NCI-H1105 treated with DMSO at 0.1 percent for 48 hours (cell line): ENCODE data around the gene KLHL29.

Experiments used
- DNase-seq: peaks from one replicate; lab custom pipeline; 2025; lab: John Stamatoyannopoulos, UW

Gene KLHL29

DNA sequence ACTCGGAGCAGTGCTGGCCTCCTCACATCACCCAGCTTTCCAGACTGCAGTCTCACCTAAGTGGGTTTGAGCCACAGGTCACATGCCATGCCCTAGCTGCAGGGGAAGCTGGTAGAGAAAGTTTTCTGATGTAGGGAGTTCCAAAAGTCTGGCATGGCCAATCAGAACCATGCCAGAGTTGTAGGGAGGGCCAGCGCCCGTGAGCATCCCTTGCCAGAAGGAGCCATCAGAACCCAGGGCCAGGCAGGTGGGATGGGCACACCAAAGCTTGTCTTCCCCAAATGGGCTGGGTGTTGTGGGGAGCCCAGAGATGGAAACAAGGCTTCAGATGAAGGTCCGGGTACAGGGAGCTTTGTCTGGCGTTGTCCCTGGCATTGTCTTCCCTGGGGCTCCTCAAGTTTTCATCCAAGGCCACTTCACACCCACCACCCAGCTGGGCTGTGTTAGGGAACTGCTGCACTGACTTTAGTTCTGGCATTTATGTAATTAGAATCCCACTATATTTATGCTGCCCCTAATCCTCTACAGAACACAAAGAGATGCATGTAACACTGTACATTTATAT is 247.9 kb downstream of the KLHL29 start:
- no peak for DNase-seq

GRCh38 chr2:23633966-23634365 is 249.0 kb downstream of the KLHL29 start:
- no peak for DNase-seq

GRCh38 chr2:23635442-23636340 is 250.7 kb downstream of the KLHL29 start:
- DNase-seq = no peak

- no peak for DNase-seq
Observed at GRCh38 chr2:23636426-23636825, 251.4 kb downstream of the KLHL29 start.

DNA sequence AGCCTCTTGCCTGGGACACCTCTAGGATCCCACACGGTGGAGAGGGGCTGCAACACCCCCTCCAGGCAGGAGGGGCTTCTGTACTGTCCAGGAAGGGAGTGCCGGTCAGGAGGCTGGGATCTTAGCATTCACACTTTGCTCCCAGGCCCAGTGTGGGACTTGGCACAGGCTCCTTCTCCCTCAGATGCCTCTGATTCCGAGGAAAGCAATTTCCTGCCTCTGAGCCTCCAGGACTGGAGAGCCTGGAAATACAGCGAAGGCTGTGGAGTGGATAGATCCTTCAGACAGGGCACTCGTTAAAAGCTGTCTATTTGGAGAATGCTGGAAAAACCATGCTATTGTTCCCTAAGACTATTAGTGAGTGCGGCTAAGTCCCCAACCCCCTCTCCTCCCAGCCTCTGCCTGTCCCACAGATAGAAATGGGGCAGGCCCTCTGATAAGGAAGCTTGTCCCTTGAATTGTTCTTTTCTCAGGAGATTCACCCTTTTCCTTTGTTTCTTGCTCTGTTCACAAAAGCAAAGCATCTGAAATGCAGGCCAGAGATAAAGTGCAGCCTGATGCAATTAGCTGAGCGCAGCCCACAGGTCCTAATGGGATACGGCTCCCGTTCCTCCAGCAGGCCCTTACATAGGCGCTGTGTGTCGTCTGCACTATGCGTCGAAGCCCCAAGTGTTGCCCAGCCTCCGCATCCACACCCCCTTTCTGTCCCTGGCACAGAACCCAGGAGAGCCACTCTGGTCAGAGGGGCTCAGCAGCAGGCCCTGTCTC is 252.2 kb downstream of the KLHL29 start:
- DNase-seq = no peak

DNA sequence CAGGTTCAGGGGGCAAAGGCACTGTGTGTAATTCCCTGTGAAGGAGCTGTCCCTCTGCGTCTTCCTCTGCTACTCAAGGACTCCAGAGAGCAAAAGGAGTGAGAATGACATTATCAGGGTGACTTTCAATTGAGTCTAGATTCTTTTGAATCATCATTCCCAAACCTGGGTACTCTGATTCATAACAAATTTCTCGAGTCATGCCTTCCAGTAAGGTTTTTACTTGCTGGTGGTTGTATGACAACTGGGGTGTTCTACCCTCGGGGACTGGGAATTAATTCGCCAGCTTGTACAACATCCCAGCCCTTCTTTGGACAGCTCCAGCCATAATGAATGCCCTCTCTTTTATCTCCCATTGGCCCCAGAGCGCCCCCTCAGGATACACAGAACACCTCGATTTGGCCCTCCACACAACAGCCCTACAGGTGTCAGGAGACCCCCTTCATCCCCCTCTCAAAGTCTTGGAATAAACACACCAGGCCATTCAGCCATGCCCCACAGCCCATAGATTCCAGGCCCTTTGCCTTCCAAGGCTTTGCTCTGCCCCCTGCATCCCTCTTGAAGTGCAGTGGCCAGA is 254.5 kb downstream of the KLHL29 start:
- DNase-seq = no peak

- DNase-seq = no peak
Observed at GRCh38 chr2:23640711-23641110, 255.7 kb downstream of the KLHL29 start.

- DNase-seq = no peak
Observed at GRCh38 chr2:23642516-23642915, 257.5 kb downstream of the KLHL29 start.

- DNase-seq = no peak
Observed at GRCh38 chr2:23645230-23645808, 260.3 kb downstream of the KLHL29 start.

- no peak for DNase-seq
Observed at GRCh38 chr2:23647563-23647962, 262.6 kb downstream of the KLHL29 start.

DNA sequence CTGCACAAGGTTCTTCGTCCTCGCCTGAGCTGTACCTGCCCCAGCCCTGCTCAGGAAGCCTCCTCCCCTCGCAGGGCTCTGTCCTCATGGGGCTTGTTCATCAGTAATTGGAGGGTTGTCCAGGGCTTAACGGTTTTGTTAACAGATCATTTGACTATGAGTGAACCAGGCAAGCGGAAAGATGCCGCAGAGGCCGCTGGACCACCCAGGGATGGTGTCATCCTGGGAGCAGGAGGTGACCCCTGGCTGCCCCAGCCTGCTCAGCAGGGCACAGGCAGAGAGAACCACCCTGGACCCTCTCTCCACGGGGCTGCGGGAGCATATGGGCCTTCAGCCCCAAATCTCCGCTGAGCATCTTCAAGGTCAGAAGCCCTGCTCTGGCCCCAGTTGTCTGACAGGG is 264.3 kb downstream of the KLHL29 start:
- no peak for DNase-seq

- no peak for DNase-seq
Observed at GRCh38 chr2:23649819-23650218, 264.8 kb downstream of the KLHL29 start.

DNA sequence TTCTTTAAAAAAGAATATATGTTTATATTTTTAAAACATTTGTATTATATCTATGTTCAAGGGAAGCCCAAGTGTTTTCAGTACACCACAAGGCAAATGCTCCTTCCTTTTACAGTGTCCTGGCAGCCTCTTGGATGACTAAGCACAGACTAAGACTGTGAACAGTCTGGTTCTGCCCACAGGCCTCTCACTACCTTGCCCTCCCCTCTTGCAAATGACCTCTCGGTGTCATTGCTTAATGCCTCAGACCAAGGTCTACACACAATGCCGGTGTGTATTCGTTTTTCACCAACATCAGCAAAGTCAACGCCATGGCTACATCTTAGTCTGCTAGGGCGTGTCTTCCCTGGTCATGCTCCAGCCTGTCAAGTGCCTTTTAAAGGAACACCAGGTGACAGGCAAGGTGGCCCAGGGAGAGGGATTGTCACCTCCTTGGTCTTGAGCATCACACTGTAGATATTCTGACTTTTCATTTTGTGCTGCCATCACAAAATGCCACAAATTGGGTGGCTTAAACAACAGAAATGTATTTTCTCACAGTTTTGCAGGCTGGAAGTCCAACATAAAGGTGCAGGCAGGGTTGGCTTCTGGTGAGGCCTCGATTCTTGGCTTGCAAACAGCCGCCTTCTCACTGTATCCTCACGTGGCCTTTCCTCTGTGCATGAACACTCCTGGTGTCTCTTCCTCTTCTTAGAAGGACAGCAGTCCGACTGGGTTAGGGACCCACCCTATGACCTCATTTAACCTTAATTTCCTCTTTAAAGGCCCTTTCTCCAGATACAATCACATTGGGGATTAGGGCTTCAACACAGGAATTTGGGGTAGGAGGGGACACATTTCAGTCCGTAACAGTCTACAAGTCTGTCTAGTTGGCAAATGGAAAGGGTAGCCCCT is 266.5 kb downstream of the KLHL29 start:
- no peak for DNase-seq

GRCh38 chr2:23653326-23653725 is 268.3 kb downstream of the KLHL29 start:
- DNase-seq = no peak

DNA sequence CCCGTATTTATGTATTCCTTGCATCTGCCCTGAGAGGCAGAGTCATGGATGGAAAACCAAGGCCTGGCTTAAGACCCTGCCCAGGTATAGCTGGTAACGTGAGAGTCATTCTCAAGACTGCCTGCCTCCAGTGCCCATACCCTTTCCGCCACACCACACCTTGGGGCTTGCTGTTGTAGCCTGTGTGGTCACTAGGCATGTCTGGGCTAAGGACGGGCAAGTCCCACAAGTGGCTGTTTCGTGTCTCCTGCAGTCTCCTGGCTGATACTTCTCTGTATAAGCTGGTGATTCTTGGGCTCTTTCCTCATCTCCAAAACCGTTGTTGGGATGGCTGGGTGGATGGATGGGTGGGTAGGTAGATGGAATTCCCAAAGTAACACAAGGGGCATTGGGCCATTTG is 269.8 kb downstream of the KLHL29 start:
- DNase-seq = no peak

DNA sequence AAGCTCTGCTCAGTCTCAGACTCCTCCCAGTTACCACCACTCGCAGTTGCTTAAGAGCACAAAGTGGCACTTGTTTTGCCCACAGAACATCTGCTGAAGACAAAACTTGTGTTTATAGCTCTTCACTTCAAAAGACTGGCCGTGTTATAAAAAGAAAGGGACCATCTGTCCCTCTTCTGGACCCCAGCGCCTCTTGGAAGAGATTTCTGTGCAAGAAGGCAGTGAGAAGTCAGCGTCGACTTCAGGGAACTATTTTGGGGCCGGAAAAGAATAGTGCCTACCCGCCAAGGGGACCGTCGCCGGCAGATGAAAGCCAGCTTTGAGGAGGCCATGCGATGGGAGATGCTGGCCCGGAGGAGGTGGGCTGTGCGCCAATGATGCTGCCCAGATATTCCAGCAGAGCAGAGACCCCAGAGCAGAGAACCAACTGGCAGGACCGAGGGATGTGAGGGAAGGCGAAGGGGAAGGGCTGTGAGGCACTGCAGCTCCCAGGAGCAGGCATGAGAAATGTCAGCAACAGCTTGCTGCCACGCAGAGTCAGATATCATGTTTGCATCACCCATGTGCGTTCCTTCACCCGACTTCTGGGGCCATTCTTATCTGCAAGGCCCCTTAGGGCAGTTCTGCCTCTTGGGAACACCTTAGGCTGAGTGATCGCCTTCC is 271.1 kb downstream of the KLHL29 start:
- DNase-seq = no peak

DNA sequence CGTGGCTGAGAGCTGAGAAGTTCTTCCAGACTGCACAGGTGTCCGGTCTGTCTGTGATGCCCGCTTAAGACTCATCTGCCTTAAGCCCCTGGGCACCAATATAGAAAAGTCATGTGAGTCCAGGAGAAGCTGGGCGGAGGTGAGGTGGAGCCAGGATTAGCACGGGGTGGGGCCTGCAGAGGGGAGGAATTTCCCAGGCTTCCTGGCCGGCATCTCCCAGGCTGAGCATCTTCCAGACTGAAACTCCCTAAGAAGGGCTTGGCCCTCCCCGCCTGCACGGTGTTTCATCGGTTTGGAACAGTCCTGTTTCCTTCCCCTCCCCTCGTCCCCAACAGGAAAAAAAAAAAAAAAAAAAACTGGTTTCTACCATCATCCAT is 271.6 kb downstream of the KLHL29 start:
- DNase-seq = no peak

DNA sequence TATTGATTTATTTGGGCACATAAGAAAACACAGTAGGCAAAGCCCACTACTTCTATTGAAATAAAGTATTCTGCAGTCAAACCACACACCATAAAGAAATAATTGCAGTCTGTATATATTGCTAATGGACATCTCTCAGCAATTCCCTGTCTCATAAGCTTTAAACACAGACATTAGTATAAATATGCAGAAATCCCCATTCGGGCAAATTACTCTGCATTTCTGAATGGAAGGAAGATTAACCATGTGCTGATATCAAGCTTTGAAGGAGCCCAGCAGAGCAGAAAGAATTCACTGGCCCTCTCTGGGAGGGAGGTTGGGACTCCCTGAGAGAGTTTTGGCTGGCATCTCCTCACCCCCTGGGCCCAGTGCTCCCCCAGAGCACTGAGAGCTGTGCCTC is 272.4 kb downstream of the KLHL29 start:
- DNase-seq = no peak

GRCh38 chr2:23657934-23658333 is 273.0 kb downstream of the KLHL29 start:
- DNase-seq = no peak

GRCh38 chr2:23658466-23658942 is 273.5 kb downstream of the KLHL29 start:
- no peak for DNase-seq

DNA sequence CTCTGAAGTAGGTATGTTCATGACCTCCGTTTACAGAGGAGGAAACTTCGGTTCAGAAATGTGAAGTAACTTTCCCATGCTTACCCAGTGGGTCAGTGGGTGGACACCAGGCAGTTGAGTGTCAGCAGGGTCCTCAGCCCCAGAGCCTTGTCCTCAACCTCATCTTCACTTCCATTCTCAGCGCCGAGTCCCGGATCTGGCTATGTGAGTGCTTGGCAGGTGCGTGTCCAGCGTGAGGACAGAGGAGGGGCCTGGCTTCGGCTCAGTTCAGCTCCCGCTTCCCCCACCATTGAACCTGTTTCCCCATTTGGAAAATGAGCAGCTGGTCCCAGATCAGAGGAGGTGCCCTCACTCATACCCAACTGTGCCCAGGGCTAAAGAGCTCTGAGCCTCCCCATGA is 274.3 kb downstream of the KLHL29 start:
- no peak for DNase-seq
